ENCODE results near the gene REC114.

Gene REC114

GRCh38 chr15:73602992-73603391, 160.0 kb downstream of the REC114 start:
- no peak for TF ChIP-seq CTCF (IDR thresholded peaks at IDR 0.05; ENCODE audit: control insufficient read depth, insufficient read depth, low read depth, low read length, missing control alignments)
- H3K4me3 ChIP-seq (ENCODE audit: control insufficient read depth, low read depth, low read length) = no peak overlapping the region

GRCh38 chr15:73604477-73604876, 161.5 kb downstream of the REC114 start:
- DNase-seq (ENCODE audit: low read depth) = no peak
- TF ChIP-seq CTCF (IDR thresholded peaks at IDR 0.05; ENCODE audit: control insufficient read depth, insufficient read depth, low read depth, low read length, missing control alignments) = no peak
- no peak overlapping the region for H3K4me3 ChIP-seq (ENCODE audit: control insufficient read depth, low read depth, low read length)

More at GRCh38 chr15:73602992-73603391, 160.0 kb downstream of the REC114 start:
- no peak for DNase-seq (ENCODE audit: low read depth)

GRCh38 chr15:73605759-73606436, 162.9 kb downstream of the REC114 start:
- TF ChIP-seq CTCF (IDR thresholded peaks at IDR 0.05; ENCODE audit: control insufficient read depth, insufficient read depth, low read depth, low read length, missing control alignments) = no peak
- no peak overlapping the region for H3K4me3 ChIP-seq (ENCODE audit: control insufficient read depth, low read depth, low read length)
- no peak for DNase-seq (ENCODE audit: low read depth)

GRCh38 chr15:73607405-73607804, 164.4 kb downstream of the REC114 start:
- no peak for DNase-seq (ENCODE audit: low read depth)
- TF ChIP-seq CTCF (IDR thresholded peaks at IDR 0.05; ENCODE audit: control insufficient read depth, insufficient read depth, low read depth, low read length, missing control alignments) = no peak
- no peak overlapping the region for H3K4me3 ChIP-seq (ENCODE audit: control insufficient read depth, low read depth, low read length)

GRCh38 chr15:73607843-73608242, 164.9 kb downstream of the REC114 start:
- TF ChIP-seq CTCF (IDR thresholded peaks at IDR 0.05; ENCODE audit: control insufficient read depth, insufficient read depth, low read depth, low read length, missing control alignments) = no peak
- no peak overlapping the region for H3K4me3 ChIP-seq (ENCODE audit: control insufficient read depth, low read depth, low read length)
- no peak for DNase-seq (ENCODE audit: low read depth)

GRCh38 chr15:73608475-73608874, 165.5 kb downstream of the REC114 start:
- no peak for TF ChIP-seq CTCF (IDR thresholded peaks at IDR 0.05; ENCODE audit: control insufficient read depth, insufficient read depth, low read depth, low read length, missing control alignments)
- no peak for DNase-seq (ENCODE audit: low read depth)
- no peak overlapping the region for H3K4me3 ChIP-seq (ENCODE audit: control insufficient read depth, low read depth, low read length)

Measured in AG09309 (cell line).